GM19238 (cell line): ENCODE measurements around the gene KRT78.

Experiments
- DNase-seq: peaks from one replicate; pipeline ENCODE4 v3.0.0; 2011; ENCODE audit warnings: low spot score; ENCODE audit not compliant: insufficient read length

KRT78 gene

DNA sequence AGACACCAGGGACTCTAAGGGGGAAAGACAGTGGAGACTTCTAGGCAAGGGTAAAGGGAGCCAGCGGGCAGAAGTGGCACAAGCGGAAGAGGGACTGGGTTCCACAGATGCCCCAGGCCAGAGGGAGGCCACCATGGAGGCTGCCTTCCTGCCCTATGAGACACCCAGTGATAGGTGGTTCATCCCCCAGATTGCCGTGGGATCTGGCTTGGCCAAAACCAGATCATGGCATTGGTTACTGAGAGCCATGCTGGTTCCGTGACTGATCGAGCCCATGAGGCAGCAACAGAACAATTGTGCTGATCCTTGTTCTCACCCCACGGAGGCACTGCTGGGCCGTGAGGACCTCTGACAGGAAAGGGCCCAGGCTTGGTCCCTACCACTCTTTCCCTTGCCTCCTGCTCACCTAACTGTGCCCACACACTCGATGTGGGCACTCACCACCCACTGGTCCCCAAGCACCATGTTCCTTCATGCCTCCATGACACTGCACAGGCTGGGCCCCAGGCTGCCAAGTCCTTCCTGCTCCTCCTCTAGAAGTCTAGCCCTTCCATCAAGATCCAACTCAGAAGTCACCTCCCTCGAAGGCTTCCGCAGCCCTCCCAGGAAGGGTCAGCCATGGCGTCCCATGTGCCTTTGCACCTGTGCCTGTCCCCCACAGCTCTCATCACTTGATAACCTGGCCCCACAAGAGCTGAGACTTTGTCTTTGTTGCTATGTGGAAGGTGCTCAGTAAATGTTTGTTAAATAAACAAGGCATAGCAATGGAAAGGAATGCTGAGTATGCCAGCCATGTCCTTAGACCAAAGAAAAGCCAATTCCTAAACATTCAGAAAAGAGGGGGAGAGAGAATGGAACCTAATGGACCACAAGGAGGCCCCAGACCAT lies 21.9 kb downstream of the KRT78 start:
- no peak for DNase-seq

DNA sequence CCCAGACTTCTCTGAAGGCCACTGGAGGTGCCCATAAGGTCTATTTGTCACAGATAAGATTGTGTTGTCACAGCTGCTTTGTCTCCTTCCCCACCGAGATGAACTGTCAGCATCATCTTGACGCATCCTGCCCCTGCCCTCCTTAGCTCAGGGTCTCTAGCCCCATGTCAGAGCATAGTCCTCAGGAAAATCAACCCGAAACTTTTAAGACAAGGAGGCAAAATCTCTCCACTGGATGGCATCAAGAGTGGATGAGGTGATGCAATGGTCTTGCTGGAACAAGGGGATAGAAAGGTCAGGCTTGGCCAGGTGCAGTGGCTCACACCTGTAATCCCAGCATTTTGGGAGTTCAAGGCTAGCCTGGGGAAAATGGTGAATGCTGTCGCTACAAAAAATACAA lies 22.8 kb downstream of the KRT78 start:
- DNase-seq = no peak

DNA sequence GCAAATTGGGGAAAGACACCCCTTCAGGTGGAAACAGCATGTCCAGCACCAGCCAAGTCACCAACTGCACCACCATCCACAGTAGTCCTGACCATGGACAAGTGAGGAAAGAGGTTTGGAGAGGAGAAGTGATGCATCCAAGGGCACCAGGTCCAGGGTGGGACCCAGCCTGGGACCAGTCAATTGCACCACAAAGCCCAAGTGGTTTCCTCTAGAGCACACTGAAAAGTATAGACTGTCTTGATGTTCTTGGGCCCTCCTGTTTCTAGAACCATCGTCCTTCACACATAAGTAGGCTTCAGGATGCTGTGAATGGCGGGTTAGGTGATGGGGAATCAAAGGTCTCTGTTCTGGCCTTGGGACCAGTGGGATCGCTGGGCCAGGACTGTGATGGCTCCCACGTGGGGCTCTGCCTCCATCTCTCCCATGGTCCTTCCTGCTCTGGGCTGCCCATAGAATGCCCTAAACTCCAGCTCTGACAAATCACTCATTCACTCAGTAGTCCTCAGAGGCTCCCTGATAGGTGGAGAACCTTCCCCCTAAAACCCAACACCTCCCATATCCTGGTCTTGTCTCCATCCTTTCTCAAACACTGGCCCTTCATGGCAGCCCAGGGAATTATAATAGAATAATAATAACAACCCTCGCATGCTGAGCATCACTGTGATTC lies 23.9 kb downstream of the KRT78 start:
- no peak for DNase-seq

DNA sequence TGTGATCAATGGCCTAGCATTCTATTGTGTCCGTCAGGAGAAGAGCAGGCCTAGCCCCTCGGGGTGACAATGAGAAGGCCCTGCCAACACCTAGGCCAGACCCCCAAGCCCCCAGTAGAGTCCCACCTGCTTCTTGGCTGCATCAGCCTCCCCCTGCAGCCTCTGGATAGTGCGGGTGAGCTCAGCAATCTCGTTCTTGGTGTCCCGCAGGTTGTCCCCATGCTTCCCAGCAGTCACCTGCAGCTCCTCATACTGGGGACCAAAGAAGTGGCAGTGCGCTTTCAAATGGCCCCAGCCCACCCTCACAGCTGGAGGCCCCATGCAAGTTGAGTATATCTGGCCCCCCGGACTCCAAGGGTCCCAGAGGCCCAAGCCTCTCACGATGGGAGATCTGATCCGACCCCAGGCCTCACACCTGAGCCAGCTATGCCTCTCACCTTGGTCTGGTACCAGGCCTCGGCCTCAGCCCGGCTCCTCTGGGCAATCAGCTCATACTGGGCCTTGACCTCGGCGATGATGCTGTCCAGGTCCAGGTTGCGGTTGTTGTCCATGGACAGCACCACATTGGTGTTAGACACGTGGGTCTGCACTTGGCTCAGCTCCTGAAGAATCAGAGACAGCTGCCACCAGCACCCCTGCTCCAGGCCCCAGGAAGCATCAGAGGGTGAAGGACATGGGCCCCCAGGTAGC lies 24.9 kb downstream of the KRT78 start:
- no peak for DNase-seq

DNA sequence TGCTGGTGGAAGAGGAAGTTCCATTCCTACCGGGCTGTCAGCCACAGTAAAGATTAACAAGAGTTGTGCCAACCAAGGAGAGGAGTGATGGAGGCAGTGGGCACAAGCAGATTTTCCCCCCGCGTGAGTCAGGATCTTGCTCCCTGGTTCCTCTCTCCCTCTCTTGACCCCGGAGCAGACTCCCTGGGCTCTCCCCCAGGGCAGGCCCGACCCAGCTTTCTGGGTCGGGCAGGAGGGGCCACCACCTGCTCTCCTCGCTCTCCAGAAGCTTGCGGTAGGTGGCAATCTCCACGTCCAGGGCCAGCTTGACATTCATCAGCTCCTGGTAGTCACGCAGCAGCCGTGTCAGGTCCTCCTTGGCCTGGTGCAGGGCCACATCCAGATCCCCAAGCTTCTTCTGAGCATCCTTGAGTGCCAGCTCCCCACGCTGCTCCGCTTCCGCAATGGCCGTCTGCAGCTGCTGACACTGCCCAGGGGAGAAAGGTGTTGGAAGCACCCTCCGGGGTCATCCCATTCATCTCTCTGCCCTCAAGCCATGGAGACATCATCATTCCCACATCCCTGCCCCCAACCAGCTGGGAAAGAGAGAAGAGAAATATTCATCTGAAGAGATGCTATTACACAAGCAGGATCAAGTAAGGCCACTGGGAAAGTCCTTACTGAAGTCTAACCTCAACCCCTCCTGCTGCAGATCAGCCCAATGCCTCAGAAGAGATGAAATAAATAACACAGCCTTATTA lies 25.9 kb downstream of the KRT78 start:
- no peak for DNase-seq

DNA sequence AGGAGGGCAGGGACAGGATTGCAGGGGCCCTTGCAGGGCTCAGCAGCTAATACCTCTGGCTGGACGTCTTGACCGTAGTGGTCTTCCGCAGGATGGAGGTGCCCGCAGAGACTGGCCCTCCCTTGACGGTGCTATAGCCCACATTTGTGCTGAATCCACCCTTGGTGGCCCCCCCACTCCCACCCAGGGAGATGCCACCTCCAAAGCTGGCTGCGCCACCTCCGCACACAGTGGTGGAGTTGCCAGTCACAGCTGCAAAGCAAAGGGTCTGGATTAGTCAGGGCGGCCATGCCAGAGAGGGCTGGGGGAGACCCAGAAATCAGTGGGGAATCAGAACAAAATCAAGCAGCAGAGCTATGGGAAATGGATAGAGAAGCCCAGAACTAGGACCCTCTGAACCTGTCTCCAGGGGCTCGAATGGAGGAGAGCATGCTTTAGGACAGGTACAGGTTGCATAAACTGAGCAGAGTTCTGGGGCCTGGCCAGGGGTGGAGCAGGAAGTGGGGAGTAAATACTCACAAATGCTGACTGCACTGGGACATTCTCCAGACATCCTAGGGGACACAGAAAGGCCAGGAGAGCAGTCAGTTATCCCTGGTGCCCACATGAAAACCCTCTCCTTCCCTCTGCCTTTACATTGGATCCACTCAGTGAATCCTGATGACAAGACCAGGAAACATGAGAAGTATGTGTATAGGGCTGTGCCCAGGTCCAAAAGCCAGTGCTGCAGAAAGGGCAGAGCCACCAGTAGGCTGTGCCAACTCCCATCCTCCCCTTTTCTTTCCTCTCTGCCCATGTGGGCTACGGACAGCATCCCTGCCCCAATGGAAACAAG lies 26.8 kb downstream of the KRT78 start:
- no peak for DNase-seq

DNA sequence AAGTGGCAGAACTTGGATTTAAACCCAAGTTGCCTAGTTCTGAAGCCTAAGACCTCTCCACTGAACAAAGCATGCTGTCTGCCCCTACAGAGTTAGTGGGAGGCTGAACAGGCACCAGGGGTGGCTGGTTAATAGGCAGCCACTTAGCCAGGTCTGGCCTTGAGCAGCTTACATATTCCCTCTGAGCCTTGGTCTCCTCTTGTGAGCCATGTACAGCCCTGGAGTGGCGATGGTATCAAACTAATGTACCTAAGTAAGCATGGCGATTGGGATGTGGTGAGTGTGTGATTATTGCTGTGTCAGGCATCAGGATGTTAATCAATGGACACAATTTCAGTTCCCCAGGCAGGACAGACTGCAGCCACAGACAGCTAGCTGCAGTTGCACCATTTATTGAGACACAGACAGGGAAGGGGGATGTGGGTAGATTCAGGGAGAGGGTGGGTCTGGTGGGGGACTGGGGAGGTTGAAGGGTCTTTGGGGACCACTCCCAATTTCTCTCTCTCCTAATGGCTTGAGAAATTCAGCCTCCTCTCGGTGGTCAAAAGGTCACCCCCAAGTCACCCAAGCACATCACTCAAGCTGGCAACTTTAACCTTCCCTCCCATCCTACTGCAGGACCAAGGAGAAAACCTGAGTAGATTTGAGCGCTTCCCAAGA lies 27.6 kb downstream of the KRT78 start:
- no peak for DNase-seq

DNA sequence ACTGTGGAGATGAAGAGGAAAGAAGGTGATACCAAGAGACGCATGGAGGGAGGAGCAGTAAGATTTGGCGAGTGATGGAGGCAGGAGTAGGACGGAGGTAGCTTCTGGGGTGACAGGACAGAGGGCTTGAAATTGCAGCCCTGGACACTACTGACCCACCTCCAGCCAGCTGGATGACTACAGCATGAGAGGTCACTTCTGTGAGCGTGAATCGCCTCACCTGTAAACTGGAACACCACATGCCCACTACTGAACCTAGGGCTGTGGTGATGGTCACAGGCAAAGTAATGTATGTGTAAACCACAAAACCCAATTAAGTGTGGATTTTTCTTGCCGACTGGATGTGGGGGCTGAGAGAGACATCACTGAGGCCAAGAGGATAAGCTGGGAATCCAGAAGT lies 28.3 kb downstream of the KRT78 start:
- no peak for DNase-seq

DNA sequence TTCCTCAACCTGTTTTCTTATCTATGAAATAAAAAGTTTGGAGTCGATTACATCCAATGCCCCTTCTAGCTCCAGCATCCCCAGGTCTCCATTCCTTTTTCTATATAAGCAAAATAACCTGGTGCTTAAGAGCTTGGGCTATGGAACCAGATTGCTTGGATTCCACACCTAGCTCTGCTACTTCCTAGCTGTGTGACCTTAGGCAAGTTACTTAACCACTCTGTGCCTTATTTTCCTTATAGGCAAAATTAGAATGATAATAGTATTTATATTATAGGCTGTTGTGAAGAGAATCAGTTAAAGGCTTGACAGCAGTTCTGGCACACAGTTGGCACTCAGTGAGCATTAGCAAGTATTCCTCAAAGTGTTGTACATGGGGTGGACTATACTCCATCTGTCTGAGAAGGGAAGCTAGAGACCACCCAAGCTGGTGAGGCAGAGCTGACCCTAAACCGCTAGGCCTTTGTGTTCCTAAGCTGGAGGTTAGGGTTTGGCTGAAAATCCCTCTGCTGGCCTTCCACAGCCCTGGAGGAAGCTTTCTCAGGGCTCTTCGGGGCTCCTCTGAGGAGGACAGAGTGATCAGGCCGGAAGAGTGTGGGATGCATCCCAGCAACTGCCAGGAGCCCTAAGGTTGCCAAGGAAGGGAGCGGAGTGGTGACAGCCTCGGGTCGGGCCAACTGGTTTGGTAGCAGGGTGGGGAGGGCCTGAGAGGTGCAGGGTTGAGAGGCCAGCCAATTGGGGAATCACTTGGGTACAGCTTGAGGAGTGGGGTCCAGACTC lies 28.9 kb downstream of the KRT78 start:
- DNase-seq = no peak

DNA sequence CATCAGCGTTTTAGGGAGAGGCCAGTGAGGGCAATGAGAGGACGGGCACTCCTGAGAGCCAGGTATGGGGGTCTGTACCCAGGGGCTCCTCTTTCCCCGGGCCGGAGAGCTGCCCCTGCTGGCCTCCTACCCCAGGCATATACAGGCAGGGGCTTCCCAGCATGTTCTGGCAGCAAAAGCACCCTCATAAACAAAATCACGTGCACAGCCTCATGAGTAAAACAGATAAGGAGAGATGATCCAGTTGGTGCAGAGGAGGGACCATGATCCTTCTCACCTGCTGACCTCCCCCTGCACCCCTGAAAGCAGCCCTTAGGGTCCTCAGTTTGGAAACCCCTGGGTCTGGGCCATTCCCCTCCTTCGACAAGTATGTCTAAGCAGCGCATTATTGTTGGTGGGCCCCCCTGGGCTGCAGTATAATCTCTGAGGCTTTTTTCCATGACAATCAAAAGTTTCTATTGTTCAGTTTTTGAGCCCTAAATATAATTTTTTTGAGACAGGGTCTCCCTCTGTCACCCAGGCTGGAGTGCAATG lies 29.8 kb downstream of the KRT78 start:
- DNase-seq = no peak

DNA sequence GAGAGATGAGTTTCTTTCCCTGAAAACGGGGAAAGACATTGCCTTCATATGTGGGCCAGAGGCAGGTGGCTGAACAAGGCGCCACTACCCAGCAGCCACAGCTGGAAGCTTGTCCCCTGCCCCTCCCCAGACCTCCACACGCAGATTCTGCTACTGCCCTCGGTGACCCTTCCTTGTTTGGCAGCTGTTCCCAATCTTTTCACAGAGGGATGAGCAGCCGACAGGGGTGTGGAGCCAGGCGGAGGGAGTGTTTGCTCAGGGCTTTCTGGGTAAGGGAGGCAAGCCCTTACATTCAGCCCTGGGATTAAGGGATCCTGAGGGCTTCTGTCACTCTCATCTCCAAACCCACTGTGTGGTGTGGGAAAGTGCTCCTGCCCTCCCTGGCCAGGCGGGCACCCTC lies 30.4 kb downstream of the KRT78 start:
- no peak for DNase-seq

DNA sequence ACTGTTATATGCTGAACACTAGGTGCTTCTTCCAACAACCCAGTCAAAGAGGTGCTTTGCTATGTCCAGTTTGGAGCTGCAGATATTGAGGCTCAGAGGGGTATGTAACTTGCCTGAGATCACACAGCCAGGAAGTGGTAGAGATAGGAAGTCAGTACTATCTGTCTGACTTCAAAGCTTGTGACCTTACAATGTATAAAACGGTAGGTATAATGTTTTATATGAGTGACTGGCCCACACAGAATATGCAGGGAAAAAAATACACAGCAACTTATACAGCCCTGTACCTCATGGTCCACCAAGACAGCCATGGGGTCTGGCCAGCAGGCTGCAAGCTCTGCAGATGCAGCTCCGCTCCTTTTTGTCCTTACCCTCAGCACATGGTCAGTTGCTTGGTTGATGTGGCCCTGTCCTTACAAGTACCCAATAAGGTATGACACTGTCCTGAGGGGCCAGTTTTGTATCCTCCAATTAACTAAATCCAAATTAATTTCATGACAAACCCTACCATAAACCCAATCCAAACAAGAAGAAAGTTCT lies 31.0 kb downstream of the KRT78 start:
- DNase-seq = no peak

DNA sequence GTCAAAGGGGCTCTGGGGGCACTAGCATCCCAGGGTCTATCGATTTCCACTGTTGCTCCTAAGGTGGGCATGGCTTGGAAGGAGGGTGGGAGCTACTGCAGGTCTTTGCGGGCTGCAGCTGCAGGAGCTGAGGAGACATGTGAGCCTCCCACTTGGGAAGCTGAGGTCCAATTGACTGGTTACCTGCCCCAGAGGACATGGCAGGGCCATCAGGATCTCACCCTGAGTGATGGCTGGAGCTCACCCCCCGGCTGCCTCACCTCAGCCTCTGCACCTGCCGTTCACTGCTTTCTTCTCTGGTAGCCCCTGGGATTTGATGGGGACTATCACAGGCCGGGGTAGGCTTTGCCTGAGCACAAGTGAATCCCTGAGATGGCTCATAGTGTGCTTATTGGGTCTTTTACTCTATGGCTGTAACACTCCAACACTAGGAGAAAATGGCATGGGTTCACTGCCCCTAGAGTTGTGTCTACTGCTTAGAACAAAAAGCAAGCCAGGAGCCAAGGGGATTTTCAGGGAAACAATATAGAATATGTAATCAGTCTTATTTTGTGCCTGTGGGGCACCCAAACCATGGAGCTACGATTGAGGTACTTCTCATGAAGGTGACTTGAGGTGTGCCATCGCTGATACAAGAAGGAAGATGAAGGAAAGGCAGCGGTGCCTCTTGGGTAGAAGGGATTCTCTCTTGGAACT lies 31.6 kb downstream of the KRT78 start:
- DNase-seq = no peak

DNA sequence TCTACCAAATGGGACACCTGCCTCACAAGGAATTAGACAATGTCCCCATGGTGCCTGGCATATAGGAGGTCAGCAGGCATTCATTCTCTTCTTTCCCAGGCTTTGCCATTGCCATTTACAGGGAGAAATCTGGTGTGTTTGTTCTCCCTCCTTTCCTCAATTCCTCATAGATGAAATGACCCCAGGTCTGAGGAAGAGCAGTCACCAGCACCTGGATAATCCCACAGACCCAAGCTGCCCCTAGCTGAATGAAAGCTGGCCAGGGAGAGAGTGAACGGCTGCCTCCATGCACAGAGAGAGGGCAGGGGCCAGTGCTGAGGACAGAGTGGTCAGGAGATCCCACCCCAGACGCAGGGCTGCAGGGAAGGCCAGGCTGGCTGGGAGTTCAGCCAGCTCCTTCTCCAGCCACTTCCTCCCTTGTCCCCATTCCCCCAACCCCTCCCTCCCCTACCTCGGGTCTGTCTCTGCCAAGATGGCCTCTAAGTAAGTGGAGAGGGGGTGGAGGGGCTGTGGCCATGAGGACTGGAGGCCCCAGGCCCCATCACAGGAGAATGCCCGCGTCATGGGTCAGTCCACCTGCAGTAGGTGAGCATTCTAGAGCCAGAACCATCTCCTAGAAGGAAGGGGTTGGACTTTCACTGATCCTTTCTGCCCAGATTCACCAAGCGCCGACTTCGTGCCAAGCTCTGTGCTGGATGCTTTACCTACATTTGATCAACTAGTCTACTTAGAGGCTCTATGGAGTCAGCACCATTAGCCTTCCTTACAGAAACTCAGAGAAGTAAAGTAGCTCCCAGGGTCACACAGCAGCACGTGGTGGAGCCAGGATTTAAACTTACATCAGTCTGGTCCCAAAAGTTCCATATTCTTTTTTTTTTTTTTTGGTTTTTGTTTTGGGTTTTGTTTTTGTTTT lies 32.9 kb downstream of the KRT78 start:
- DNase-seq = no peak

DNA sequence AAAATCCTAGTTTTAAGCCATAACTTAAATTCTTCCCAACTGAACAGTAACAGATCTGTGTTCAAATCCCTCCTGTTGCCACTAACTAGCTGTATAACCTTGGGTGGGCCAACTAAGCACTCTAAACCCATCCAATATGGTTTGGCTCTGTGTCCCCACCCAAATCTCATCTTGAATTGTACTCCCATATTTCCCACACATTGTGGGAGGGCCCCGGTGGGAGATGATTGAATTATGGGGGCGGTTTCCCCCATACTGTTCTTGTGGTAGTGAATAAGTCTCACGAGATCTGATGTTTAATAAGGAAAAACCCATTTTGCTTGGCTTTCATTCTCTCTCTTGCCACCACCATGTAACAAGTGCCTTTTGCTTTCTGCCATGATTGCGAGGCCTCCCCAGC lies 33.6 kb downstream of the KRT78 start:
- DNase-seq = no peak

DNA sequence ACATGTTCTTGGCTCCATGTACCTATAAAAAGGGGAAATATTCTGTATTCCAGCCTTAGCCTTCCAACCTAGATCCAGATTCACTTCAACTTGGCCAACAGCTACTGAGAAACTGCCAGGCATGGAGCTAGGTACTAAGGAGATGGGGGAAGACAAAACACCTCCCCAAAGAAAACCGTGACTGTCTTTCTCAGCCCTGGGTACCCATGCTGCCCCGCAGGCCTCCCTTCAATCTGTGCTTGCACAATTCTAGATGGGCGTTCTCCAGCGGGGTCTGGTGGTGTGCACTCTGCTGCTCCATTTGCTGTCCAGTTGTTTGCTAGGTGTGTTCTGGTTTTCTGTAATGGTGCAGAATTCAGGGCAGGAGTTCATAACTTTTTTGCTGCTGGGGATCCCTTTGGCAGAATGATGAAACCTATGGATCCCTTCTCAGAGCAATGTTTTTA lies 34.1 kb downstream of the KRT78 start:
- no peak for DNase-seq
